ENCODE data around the gene PPM1E. TPM values are rescaled to one million over a fixed set of nuclear protein-coding genes. Genes with fewer than 3 reads are reported as not detected.

PPM1E gene
- total RNA-seq, 1 donor from 2014 or later: 3.6 TPM

DNA sequence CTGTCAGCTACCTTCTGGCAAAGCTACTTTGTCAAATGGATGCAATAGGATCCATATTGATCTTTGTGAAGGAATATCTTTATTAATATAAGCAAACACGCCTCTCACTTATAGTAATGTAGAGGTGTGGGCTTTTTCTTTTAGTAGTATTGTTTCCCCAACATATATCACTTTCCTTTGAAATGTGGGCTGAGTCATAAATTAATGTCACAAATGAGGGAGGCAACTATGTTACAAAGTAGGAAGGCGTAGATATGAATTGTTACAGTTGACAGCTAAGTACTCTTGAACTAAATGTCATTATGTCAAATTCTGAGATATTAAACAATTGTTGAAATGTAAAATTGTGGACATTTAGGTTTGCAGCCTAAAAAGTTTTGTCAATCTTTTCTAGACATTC lies 2.6 kb upstream of the PPM1E start:
- H3K27me3 Mint-ChIP-seq: peaks cover 35% of the 10 kb centered on the region
- H3K4me3 Mint-ChIP-seq: no peak overlapping the region
- H3K27ac Mint-ChIP-seq: no peak overlapping the region
- TF ChIP-seq, protein P1, sequence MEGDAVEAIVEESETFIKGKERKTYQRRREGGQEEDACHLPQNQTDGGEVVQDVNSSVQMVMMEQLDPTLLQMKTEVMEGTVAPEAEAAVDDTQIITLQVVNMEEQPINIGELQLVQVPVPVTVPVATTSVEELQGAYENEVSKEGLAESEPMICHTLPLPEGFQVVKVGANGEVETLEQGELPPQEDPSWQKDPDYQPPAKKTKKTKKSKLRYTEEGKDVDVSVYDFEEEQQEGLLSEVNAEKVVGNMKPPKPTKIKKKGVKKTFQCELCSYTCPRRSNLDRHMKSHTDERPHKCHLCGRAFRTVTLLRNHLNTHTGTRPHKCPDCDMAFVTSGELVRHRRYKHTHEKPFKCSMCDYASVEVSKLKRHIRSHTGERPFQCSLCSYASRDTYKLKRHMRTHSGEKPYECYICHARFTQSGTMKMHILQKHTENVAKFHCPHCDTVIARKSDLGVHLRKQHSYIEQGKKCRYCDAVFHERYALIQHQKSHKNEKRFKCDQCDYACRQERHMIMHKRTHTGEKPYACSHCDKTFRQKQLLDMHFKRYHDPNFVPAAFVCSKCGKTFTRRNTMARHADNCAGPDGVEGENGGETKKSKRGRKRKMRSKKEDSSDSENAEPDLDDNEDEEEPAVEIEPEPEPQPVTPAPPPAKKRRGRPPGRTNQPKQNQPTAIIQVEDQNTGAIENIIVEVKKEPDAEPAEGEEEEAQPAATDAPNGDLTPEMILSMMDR (conservative IDR thresholded peaks at IDR 0.05): no peak
- DNase-seq (ENCODE audit: extremely low spot score, unreplicated experiment): no peak
- H3K4me1 Mint-ChIP-seq (ENCODE audit: unreplicated experiment): peaks cover 8% of the 10 kb centered on the region
- no peaks in the 10 kb centered on the region for H3K9me3 Mint-ChIP-seq
- no peaks in the 10 kb centered on the region for H3K36me3 Mint-ChIP-seq

DNA sequence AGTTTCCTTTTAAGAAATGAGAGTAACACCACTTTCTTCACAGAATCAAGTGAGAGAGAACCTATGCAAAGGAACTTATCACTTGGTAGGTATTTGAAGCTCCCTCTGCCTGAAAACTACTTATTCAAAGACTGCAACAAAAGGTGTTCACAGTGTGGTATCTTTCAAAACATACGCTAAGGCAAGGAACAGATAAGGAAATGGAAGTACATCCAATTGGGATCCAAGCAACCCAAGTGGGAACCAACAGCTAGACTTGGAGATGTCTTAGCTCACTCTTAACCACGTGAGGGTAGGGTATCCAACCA lies 431 bp upstream of the PPM1E start:
- Mint-ChIP-seq H3K27ac (no peak overlapping the region), H3K27me3 (peaks cover 44% of the 10 kb centered on the region), H3K4me3 (peak overlapping the region; percentile 96), H3K36me3 (no peaks in the 10 kb centered on the region), H3K9me3 (no peaks in the 10 kb centered on the region), H3K4me1 (ENCODE audit: unreplicated experiment) (peaks cover 8% of the 10 kb centered on the region)
- DNase-seq (ENCODE audit: extremely low spot score, unreplicated experiment): no peak
- TF ChIP-seq, protein P1 (conservative IDR thresholded peaks at IDR 0.05): no peak

DNA sequence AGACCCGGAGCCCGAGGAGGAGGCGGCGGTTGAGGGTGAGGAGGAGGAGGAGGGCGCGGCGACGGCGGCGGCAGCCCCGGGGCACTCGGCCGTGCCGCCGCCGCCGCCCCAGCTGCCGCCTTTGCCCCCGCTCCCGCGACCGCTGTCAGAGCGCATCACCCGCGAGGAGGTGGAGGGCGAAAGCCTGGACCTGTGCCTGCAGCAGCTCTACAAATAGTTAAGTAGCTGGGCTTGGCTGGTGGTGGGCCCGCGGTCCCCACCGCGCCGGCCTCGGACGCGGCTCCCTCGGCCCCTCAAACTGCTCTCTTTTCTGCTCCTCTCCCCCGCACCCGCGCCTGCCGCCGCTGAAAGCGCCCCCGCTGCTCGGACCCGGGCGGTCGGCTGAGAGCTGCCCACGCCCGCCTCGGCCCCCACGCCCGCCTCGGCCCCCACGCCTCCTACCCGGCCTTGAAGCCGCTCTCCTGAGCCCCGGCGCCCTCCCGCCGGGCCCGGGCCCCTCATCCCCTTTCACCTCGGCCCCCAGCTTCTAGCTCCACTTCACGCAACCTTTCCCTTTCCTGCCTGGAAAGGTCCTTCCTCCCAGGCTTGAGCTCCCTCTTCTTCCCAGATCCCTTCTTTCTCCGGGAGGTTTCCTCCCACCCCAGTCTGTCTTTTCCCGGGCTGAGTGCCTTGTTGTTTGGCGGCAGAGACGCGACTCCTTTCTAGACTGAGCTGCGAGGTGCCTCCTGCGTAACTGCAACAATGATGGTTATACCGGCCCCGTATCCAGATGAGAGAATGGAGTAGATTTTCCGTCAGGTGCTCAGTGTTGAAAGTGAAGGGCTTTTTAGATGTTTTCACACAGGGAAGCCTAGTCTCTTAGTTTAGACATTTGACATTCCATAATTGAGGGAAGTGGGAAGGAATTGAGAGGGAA lies 850 bp downstream of the PPM1E start:
- Mint-ChIP-seq H3K9me3 (no peaks in the 10 kb centered on the region), H3K27ac (peak overlapping the region; percentile 38), H3K27me3 (peaks cover 49% of the 10 kb centered on the region), H3K4me1 (ENCODE audit: unreplicated experiment) (peaks cover 8% of the 10 kb centered on the region), H3K4me3 (peak overlapping the region; percentile 96), H3K36me3 (no peaks in the 10 kb centered on the region)
- no peak for DNase-seq (ENCODE audit: extremely low spot score, unreplicated experiment)
- TF ChIP-seq, protein P1 (conservative IDR thresholded peaks at IDR 0.05): no peak

DNA sequence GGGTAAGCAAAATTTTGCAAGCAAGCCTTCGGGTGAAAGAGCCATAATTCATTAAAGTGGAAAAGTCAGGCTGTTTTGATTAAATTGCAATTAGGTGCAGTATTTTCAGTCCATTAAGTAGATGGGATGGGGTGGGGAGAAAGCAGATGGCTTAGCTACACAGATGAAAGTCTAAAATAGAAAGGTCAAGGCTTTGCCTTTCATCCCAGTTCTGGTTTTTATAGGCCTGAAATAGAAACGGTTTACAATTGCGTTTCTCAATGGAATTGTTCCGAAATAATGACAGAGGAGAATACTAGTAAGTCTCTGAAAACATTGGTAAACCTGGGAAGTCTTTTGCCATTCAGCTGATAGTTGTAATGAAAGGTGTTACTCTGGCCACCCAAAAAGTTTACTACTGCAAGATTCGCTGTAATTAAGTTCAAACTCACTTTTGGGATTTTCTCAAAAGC lies 1.5 kb downstream of the PPM1E start:
- no peaks in the 10 kb centered on the region for H3K36me3 Mint-ChIP-seq
- peak overlapping the region; percentile 96 for H3K4me3 Mint-ChIP-seq
- no peaks in the 10 kb centered on the region for H3K9me3 Mint-ChIP-seq
- peaks cover 8% of the 10 kb centered on the region for H3K4me1 Mint-ChIP-seq (ENCODE audit: unreplicated experiment)
- H3K27me3 Mint-ChIP-seq: peaks cover 46% of the 10 kb centered on the region
- no peak overlapping the region for H3K27ac Mint-ChIP-seq
- no peak for DNase-seq (ENCODE audit: extremely low spot score, unreplicated experiment)
- TF ChIP-seq, protein P1 (conservative IDR thresholded peaks at IDR 0.05): no peak

DNA sequence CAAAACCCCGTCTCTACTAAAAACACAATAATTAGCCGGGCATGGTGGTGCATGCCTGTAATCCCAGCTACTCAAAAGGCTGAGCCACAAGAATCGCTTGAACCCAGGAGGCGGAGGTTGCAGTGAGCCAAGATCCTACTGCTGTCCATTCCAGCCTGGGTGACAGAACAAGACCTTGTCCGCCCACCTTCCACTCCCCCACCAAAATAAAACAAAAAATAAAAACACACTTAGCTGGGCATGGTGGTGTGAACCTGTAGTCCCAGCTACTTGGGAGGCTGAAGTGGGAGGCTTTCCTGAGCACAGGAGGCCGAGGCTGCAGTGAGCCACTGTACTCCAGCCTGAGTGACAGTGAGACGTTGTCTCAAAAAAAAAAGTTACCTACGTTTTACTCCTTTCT lies 3.2 kb downstream of the PPM1E start:
- TF ChIP-seq, protein P1 (conservative IDR thresholded peaks at IDR 0.05): no peak
- Mint-ChIP-seq H3K27ac (no peak overlapping the region), H3K4me3 (no peak overlapping the region), H3K4me1 (ENCODE audit: unreplicated experiment) (peaks cover 8% of the 10 kb centered on the region), H3K9me3 (no peaks in the 10 kb centered on the region), H3K36me3 (no peaks in the 10 kb centered on the region), H3K27me3 (peaks cover 39% of the 10 kb centered on the region)
- no peak for DNase-seq (ENCODE audit: extremely low spot score, unreplicated experiment)
